ENCODE results near the gene RAPH1. TPM values are rescaled to one million over a fixed set of nuclear protein-coding genes. Genes with fewer than 3 reads are reported as not detected.
"Not testable (repeated sequence)": the region's sequence is repeated elsewhere in the genome, so short reads cannot be mapped to it uniquely, and the experiment has no call there.

RAPH1 gene
- total RNA-seq, 1 experiment from 2014 or later: 31.4 TPM

GRCh38 chr2:203376173-203376572, 158.9 kb downstream of the RAPH1 start:
- no peaks in the 10 kb centered on the region for H3K9me3 ChIP-seq (ENCODE audit: control insufficient read depth, insufficient read depth, low read depth, low read length)
- ChIA-PET POLR2A (no interaction called here), CTCF (no interaction called here)
- in situ Hi-C loops (cut with HindIII; ENCODE audit: low pct_unique_long_range_greater_than_20kb, low sequenced_read_pairs): no loop called here
- intact Hi-C loops (cut with micrococcal nuclease; ENCODE audit: unreplicated experiment): no loop called here
- no peaks in the 10 kb centered on the region for H3K4me1 ChIP-seq (ENCODE audit: control insufficient read depth, insufficient read depth, low read length)
- no peak overlapping the region for H3K27ac ChIP-seq (ENCODE audit: low read length)
- no peak for ATAC-seq
- no peaks in the 10 kb centered on the region for H3K27me3 ChIP-seq (ENCODE audit: control insufficient read depth, insufficient read depth, low read length)
- TF ChIP-seq REST (IDR thresholded peaks at IDR 0.05; ENCODE audit: insufficient read depth in 1 of 2, low read depth in 2 of 2, low read length in 1 of 2) (no peak), CTCF (IDR thresholded peaks at IDR 0.05) (peak; percentile 16; the same call in 1 of the 2 replicates)
- no TSS peak for BruUV-seq (replicated peaks)
- no peak overlapping the region for H3K4me3 ChIP-seq (ENCODE audit: low read depth in 2 of 2, low read length in 2 of 2)
- peaks cover 2% of the 10 kb centered on the region for H3K36me3 ChIP-seq (ENCODE audit: control insufficient read depth, insufficient read depth, low read length)
- DNase-seq (ENCODE audit: low read depth, low spot score): no peak

- H3K27me3 ChIP-seq (ENCODE audit: control insufficient read depth, insufficient read depth, low read length); H3K9me3 ChIP-seq (ENCODE audit: control insufficient read depth, insufficient read depth, low read depth, low read length); CTCF ChIA-PET; H3K36me3 ChIP-seq (ENCODE audit: control insufficient read depth, insufficient read depth, low read length); POLR2A ChIA-PET; in situ Hi-C loops (cut with HindIII; ENCODE audit: low pct_unique_long_range_greater_than_20kb, low sequenced_read_pairs); ATAC-seq; H3K4me3 ChIP-seq (ENCODE audit: low read depth in 2 of 2, low read length in 2 of 2); BruUV-seq (replicated peaks); DNase-seq (ENCODE audit: low read depth, low spot score); H3K4me1 ChIP-seq (ENCODE audit: control insufficient read depth, insufficient read depth, low read length); intact Hi-C loops (cut with micrococcal nuclease; ENCODE audit: unreplicated experiment); H3K27ac ChIP-seq (ENCODE audit: low read length): not testable (repeated sequence)
These were observed 162.4 kb downstream of the RAPH1 start for GRCh38 chr2:203372706-203373105.

- Histone ChIP-seq H3K27ac (ENCODE audit: low read length) (no peak overlapping the region), H3K27me3 (ENCODE audit: control insufficient read depth, insufficient read depth, low read length) (no peaks in the 10 kb centered on the region), H3K4me3 (ENCODE audit: low read depth in 2 of 2, low read length in 2 of 2) (no peak overlapping the region), H3K9me3 (ENCODE audit: control insufficient read depth, insufficient read depth, low read depth, low read length) (no peaks in the 10 kb centered on the region), H3K4me1 (ENCODE audit: control insufficient read depth, insufficient read depth, low read length) (no peaks in the 10 kb centered on the region), H3K36me3 (ENCODE audit: control insufficient read depth, insufficient read depth, low read length) (no peaks in the 10 kb centered on the region; the same call in none of the 2 replicates)
- no peak for ATAC-seq
- ChIA-PET POLR2A (no interaction called here), CTCF (no interaction called here)
- intact Hi-C loops (cut with micrococcal nuclease; ENCODE audit: unreplicated experiment): no loop called here
- no peak for TF ChIP-seq REST (IDR thresholded peaks at IDR 0.05; ENCODE audit: insufficient read depth in 1 of 2, low read depth in 2 of 2, low read length in 1 of 2)
- TF ChIP-seq POLR2AphosphoS5 (IDR thresholded peaks at IDR 0.05; ENCODE audit: low read depth, low read length): no peak
- no peak for TF ChIP-seq CTCF (IDR thresholded peaks at IDR 0.05)
- TF ChIP-seq SIN3A (IDR thresholded peaks at IDR 0.05; ENCODE audit: borderline replicate concordance, insufficient read depth, low read depth, low read length): no peak
- no peak for TF ChIP-seq TCF7L2 (IDR thresholded peaks at IDR 0.05; ENCODE audit: low read depth, low read length)
- no TSS peak for BruUV-seq (replicated peaks)
- in situ Hi-C loops (cut with HindIII; ENCODE audit: low pct_unique_long_range_greater_than_20kb, low sequenced_read_pairs): no loop called here
- DNase-seq (ENCODE audit: low read depth, low spot score): no peak
These were observed 168.2 kb downstream of the RAPH1 start for GRCh38 chr2:203366639-203367466.

Measured in Panc1 (cell line).